SK-N-SH (cell line): ENCODE results near the gene PLD6. TPM values are rescaled to one million over a fixed set of nuclear protein-coding genes. Genes with fewer than 3 reads are reported as not detected.

Experiments used
- CTCF ChIA-PET: fragments of 300-600, 350-600 bp; formaldehyde crosslinking; extraction: SDS; loops from one replicate; lab custom pipeline; 2021; lab: Yijun Ruan, JAX
- POLR2A ChIA-PET: fragments of 350-600 bp; sonication (Branson Sonifier 250); formaldehyde crosslinking; extraction: SDS; loops from one replicate; lab custom pipeline; 2020; ENCODE audit warnings: antibody characterized with exemption, inconsistent platforms; lab: Yijun Ruan, JAX
- DNase-seq: peaks from one replicate; pipeline ENCODE4 v3.0.0; 2012
- H2AFZ ChIP-seq: fragments of 200-600 bp; sonication (generic); 2 replicates; pipeline ENCODE4 v1.8.1; 2016; ENCODE audit warnings: antibody characterized with exemption, mild to moderate bottlenecking, low read depth
- H3F3A ChIP-seq: fragments of 200-600 bp; sonication (generic); replicated peaks from 2 replicates; pipeline ENCODE3; 2016; ENCODE audit warnings: antibody characterized with exemption, mild to moderate bottlenecking; ENCODE audit not compliant: insufficient read depth
- H3K27ac ChIP-seq, 2 experiments: fragments of 200-500 bp in 1 of 2; fragments of 200-600 bp in 1 of 2; sonication (Bioruptor generic) in 1 of 2; sonication (generic), shearing (Covaris generic) in 1 of 2; 2 replicates each; pipeline versions ENCODE4 v1.5.1 to v1.6.1; 2014 to 2016; ENCODE audit warnings: low read depth in 2 of 2, inconsistent platforms in 1 of 2, low read length in 1 of 2, mild to moderate bottlenecking in 1 of 2, mixed read lengths in 1 of 2
- H3K27me3 ChIP-seq: fragments of 200-600 bp; sonication (generic), shearing (Covaris generic); 2 replicates; pipeline ENCODE4 v1.6.1; 2016; ENCODE audit warnings: mixed run types; ENCODE audit not compliant: insufficient read depth
- H3K36me3 ChIP-seq, 2 experiments: fragments of 200-500 bp in 1 of 2; fragments of 200-600 bp in 1 of 2; sonication (Bioruptor generic) in 1 of 2; sonication (generic) in 1 of 2; replicated peaks in 1 of 2; 2 replicates each; pipeline versions ENCODE3 to v1.5.1; 2014 to 2016; ENCODE audit warnings: low read length in 1 of 2, mild to moderate bottlenecking in 1 of 2; ENCODE audit not compliant: insufficient read depth in 2 of 2, control insufficient read depth in 1 of 2
- H3K4me1 ChIP-seq, 2 experiments: fragments of 200-500 bp in 1 of 2; fragments of 200-600 bp in 1 of 2; sonication (Bioruptor generic) in 1 of 2; sonication (generic), shearing (Covaris generic) in 1 of 2; 2 replicates each; pipeline versions ENCODE4 v1.5.1 to v1.6.1; 2014 to 2016; ENCODE audit warnings: low read depth in 1 of 2, low read length in 1 of 2, mixed run types in 1 of 2; ENCODE audit not compliant: insufficient read depth in 2 of 2, control insufficient read depth in 1 of 2
- H3K4me2 ChIP-seq: fragments of 200-600 bp; sonication (generic), shearing (Covaris generic); 2 replicates; pipeline ENCODE4 v1.6.1; 2017; ENCODE audit warnings: mixed run types
- H3K4me3 ChIP-seq, 2 experiments: fragments of 200-500 bp in 1 of 2; fragments of 200-600 bp in 1 of 2; sonication (Bioruptor generic) in 1 of 2; sonication (generic), shearing (Covaris generic) in 1 of 2; 2 replicates each; pipeline versions ENCODE4 v1.5.1 to v1.8.1; 2014 to 2016; ENCODE audit warnings: low read depth in 2 of 2, inconsistent platforms in 1 of 2, low read length in 1 of 2, mild to moderate bottlenecking in 1 of 2, mixed read lengths in 1 of 2, moderate library complexity in 1 of 2
- H3K79me2 ChIP-seq: fragments of 200-600 bp; sonication (generic); 2 replicates; pipeline ENCODE4 v1.8.1; 2017; ENCODE audit warnings: mild to moderate bottlenecking; ENCODE audit not compliant: insufficient read depth
- H3K9ac ChIP-seq: fragments of 200-600 bp; sonication (generic); 2 replicates; pipeline ENCODE4 v1.6.1; 2017; ENCODE audit warnings: mixed run types
- H3K9me2 ChIP-seq: fragments of 200-600 bp; sonication (generic); 2 replicates; pipeline ENCODE4 v1.6.1; 2017; ENCODE audit warnings: mixed run types
- H3K9me3 ChIP-seq: fragments of 200-600 bp; sonication (generic); 2 replicates; pipeline ENCODE4 v1.6.1; 2017; ENCODE audit warnings: mixed run types, mild to moderate bottlenecking, moderate library complexity
- H4K20me1 ChIP-seq: fragments of 200-600 bp; sonication (generic); 2 replicates; pipeline ENCODE4 v1.6.1; 2017; ENCODE audit warnings: mild to moderate bottlenecking, mixed run types; ENCODE audit not compliant: insufficient read depth
- ELF1 ChIP-seq: IDR thresholded peaks from 2 replicates; pipeline ENCODE4 v1.4.0; 2012
- EP300 ChIP-seq, 2 experiments: IDR thresholded peaks; 2 replicates each; pipeline versions ENCODE4 v1.4.0 to v1.6.1; 2012; ENCODE audit warnings: borderline replicate concordance in 1 of 2, low read depth in 1 of 2, low read length in 1 of 2
- EZH2phosphoT487 ChIP-seq: fragments of 200-600 bp; sonication (generic); IDR thresholded peaks from 2 replicates; pipeline ENCODE4 v1.6.1; 2017; ENCODE audit warnings: low read depth, mixed run types, mild to moderate bottlenecking, antibody characterized with exemption, moderate library complexity, borderline replicate concordance
- FOXJ3 ChIP-seq: sonication (generic); formaldehyde crosslinking; IDR thresholded peaks from 2 replicates; pipeline ENCODE4 v1.5.1; 2020; ENCODE audit warnings: mild to moderate bottlenecking, missing genetic modification reagents
- FOXM1 ChIP-seq: IDR thresholded peaks from 2 replicates; pipeline ENCODE4 v1.4.0; 2012; ENCODE audit warnings: low read depth, mild to moderate bottlenecking
- GATA2 ChIP-seq: sonication (generic); formaldehyde crosslinking; IDR thresholded peaks from 2 replicates; pipeline ENCODE4 v1.5.0; 2020; ENCODE audit warnings: mild to moderate bottlenecking, missing genetic modification reagents
- NFIC ChIP-seq: IDR thresholded peaks from 2 replicates; pipeline ENCODE4 v1.4.0; 2012; ENCODE audit warnings: borderline replicate concordance
- POLR2AphosphoS5 ChIP-seq: IDR thresholded peaks from 2 replicates; pipeline ENCODE4 v1.6.1; 2012; ENCODE audit warnings: low read depth, low read length
- RAD21 ChIP-seq: IDR thresholded peaks from 2 replicates; pipeline ENCODE4 v1.6.1; 2012; ENCODE audit warnings: mild to moderate bottlenecking, low read length
- RCOR1 ChIP-seq: fragments of 150-350 bp; IDR thresholded peaks from 2 replicates; pipeline ENCODE4 v1.6.1; 2017; ENCODE audit warnings: antibody characterized with exemption, low read length
- RFX5 ChIP-seq: IDR thresholded peaks from 2 replicates; pipeline ENCODE4 v1.6.1; 2012; ENCODE audit warnings: mild to moderate bottlenecking, improper control_type of control experiment, low read length
- RXRA ChIP-seq: IDR thresholded peaks from 2 replicates; pipeline ENCODE4 v1.4.0; 2012; ENCODE audit warnings: low read depth, mild to moderate bottlenecking, borderline replicate concordance
- TAF1 ChIP-seq: IDR thresholded peaks from 2 replicates; pipeline ENCODE4 v1.6.1; 2012; ENCODE audit warnings: low read depth, mild to moderate bottlenecking, low read length, moderate library complexity, borderline replicate concordance
- TCF12 ChIP-seq: IDR thresholded peaks from 2 replicates; pipeline ENCODE4 v1.4.0; 2012
- TEAD4 ChIP-seq: IDR thresholded peaks from 2 replicates; pipeline ENCODE4 v1.4.0; 2012; ENCODE audit warnings: mild to moderate bottlenecking, borderline replicate concordance; ENCODE audit not compliant: insufficient read depth
- WGBS: methylation state at CpG from one replicate; pipeline ENCODE4 v1.1.6; 2017; ENCODE audit warnings: low lambda C conversion rate; 5-methylcytosine and 5-hydroxymethylcytosine counted together
- polyA plus RNA-seq, 3 experiments: library from polyadenylated mRNA; depleted of rRNA; stranded (reverse); fragments of >200 nt; gene quantifications; 2 replicates each; pipeline ENCODE4 v1.2.3, GENCODE V29; 2012
- TF ChIP-seq, protein P1 (sequence below): IDR thresholded peaks from 2 replicates; pipeline ENCODE4; 2012

The PLD6 gene
- polyA plus RNA-seq, 1 of the 3 experiments (the other 2 are of a cell fraction): 3.7 TPM

DNA sequence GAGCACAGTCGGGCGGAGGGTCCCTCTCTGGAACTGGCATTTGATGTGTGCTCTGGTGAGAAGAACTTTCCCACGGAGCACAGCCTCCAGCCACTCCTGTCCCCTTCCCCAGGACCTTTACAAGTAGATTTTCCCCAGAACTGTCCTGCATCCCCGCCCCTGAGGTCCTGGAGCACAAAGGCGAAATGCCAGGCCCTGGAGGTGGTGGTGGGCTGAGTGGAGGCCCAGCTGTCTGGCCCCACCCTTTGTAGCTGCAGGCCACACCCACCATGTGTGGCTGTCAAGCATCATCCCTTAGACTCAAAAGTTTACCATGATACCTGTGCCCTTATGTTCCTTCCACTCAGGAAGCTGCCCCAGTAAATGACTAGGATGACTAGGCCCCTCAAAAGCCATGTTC lies 37.7 kb downstream of the PLD6 start:
- H3K36me3 ChIP-seq: peaks cover 14 to 87% of the 10 kb centered on the region in 2 experiments
- CTCF ChIA-PET: no interaction called here
- no peak for TF ChIP-seq TAF1
- TF ChIP-seq NFIC: no peak
- TF ChIP-seq EP300 (IDR thresholded peaks at IDR 0.05; ENCODE audit: borderline replicate concordance in 1 of 2, low read depth in 1 of 2, low read length in 1 of 2): no peak
- H3K9ac ChIP-seq: no peak overlapping the region
- POLR2A ChIA-PET: no interaction called here
- no peaks in the 10 kb centered on the region for H3K79me2 ChIP-seq
- H3K4me1 ChIP-seq: no peaks in the 10 kb centered on the region
- 98% methylated on average over 5 of the region's 5 CpGs for WGBS
- no peaks in the 10 kb centered on the region for H3K27me3 ChIP-seq
- H3K9me3 ChIP-seq: no peaks in the 10 kb centered on the region
- no peak overlapping the region for H3K4me3 ChIP-seq
- H3K27ac ChIP-seq: no peak overlapping the region
- H4K20me1 ChIP-seq: no peaks in the 10 kb centered on the region
- no peak for DNase-seq
- H2AFZ ChIP-seq: no peak overlapping the region
- H3K9me2 ChIP-seq: no peaks in the 10 kb centered on the region
- H3F3A ChIP-seq: no peaks in the 10 kb centered on the region
- H3K4me2 ChIP-seq: no peak overlapping the region

DNA sequence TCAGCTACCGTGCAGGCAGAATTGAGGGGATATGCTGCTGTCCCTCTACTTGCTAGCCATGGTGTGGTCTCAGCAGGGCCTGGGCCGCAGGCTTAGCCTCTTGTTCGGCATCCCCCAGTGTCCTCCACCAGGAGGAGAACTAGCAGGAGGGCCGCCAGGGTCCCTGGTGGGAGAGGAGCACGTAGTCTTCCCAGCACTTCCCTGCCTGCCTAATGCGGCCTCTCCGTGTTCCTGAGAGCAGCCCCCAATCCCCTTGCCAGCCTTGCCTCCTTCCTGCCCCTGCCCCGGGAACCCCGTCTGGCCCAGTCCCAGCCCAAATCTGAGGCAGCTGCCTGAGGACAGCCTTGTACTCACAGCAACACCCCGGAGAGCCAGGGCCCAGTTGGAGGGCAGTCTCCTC lies 38.1 kb downstream of the PLD6 start:
- Histone ChIP-seq H3K79me2 (no peaks in the 10 kb centered on the region), H3K4me3 (no peak overlapping the region), H3K9me2 (no peaks in the 10 kb centered on the region), H2AFZ (no peak overlapping the region), H3K4me1 (no peaks in the 10 kb centered on the region), H4K20me1 (no peaks in the 10 kb centered on the region), H3K27ac (no peak overlapping the region), H3K4me2 (no peak overlapping the region), H3K9me3 (no peaks in the 10 kb centered on the region), H3K36me3 (peaks cover 11 to 87% of the 10 kb centered on the region in 2 experiments), H3K27me3 (no peaks in the 10 kb centered on the region), H3F3A (no peaks in the 10 kb centered on the region), H3K9ac (no peak overlapping the region)
- DNase-seq: no peak
- TF ChIP-seq ELF1 (no peak), FOXJ3 (CRISPR knock-in tag) (no peak), TCF12 (no peak), EZH2phosphoT487 (no peak), TAF1 (no peak), NFIC (no peak), POLR2AphosphoS5 (no peak)
- TF ChIP-seq, protein P1, sequence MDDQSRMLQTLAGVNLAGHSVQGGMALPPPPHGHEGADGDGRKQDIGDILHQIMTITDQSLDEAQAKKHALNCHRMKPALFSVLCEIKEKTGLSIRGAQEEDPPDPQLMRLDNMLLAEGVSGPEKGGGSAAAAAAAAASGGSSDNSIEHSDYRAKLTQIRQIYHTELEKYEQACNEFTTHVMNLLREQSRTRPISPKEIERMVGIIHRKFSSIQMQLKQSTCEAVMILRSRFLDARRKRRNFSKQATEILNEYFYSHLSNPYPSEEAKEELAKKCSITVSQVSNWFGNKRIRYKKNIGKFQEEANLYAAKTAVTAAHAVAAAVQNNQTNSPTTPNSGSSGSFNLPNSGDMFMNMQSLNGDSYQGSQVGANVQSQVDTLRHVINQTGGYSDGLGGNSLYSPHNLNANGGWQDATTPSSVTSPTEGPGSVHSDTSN: no peak
- CTCF ChIA-PET: interaction anchor here (1.1 to 2.8 kb wide), 2 partner anchors 26 to 35 kb away, joined by 3 to 7 read pairs; no protein-coding TSS in a partner anchor
- POLR2A ChIA-PET: no interaction called here
- WGBS: 98% methylated on average over 7 of the region's 10 CpGs

DNA sequence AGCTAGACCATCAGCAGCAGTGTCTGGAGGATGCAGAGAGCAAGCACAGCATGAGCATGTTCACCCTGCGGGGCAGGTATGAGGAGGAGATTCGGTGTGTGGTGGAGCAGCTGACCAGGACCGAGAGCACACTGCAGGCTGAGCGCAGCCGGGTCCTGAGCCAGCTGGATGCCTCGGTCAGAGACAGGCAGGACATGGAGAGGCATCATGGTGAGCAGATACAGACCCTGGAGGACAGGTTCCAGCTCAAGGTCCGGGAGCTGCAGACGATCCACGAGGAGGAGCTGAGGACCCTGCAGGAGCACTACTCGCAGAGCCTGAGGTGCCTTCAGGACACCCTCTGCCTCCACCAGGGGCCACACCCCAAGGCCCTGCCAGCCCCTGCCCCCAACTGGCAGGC lies 38.8 kb downstream of the PLD6 start:
- DNase-seq: no peak
- Histone ChIP-seq H3K27ac (no peak overlapping the region), H3K4me1 (no peaks in the 10 kb centered on the region), H3K27me3 (no peaks in the 10 kb centered on the region), H3K9me2 (no peaks in the 10 kb centered on the region), H3K36me3 (peaks cover 4 to 87% of the 10 kb centered on the region in 2 experiments), H4K20me1 (no peaks in the 10 kb centered on the region), H3K9ac (no peak overlapping the region), H3K4me2 (no peak overlapping the region), H3K9me3 (no peaks in the 10 kb centered on the region), H3F3A (no peaks in the 10 kb centered on the region), H2AFZ (no peak overlapping the region), H3K79me2 (no peaks in the 10 kb centered on the region), H3K4me3 (no peak overlapping the region)
- ChIA-PET CTCF (interaction anchor here (1.1 to 2.8 kb wide), 2 partner anchors 25 to 35 kb away, joined by 3 to 7 read pairs; no protein-coding TSS in a partner anchor), POLR2A (no interaction called here)
- TF ChIP-seq FOXM1 (no peak), TEAD4 (no peak), RAD21 (no peak), RCOR1 (no peak), RFX5 (no peak), GATA2 (no peak), RXRA (no peak)
- 98% methylated on average over 9 of the region's 10 CpGs for WGBS
